Gastroesophageal sphincter (tissue), 4 donors: ENCODE measurements around the gene AKIP1. TPM values are rescaled to one million over a fixed set of nuclear protein-coding genes. Genes with fewer than 3 reads are reported as not detected.
A peak's percentile ranks its signal among the peaks of the same experiment; 100 is the strongest.

ENCODE experiments used
- ATAC-seq: fragments of 150-250 bp; one replicate; pipeline ENCODE4 v1.9.1; 2016; ENCODE audit warnings: mild to moderate bottlenecking, moderate library complexity
- H3K27ac ChIP-seq, 4 donors: fragments of 200-600 bp; sonication (generic) in 3 of 4; 1 replicate in 3 of 4; 2 replicates in 1 of 4; pipeline ENCODE4 v1.5.1; 2016 to 2019
- H3K27me3 ChIP-seq: fragments of 200-600 bp; sonication (generic); one replicate; pipeline ENCODE4 v1.5.1; 2019
- H3K36me3 ChIP-seq, 2 donors: fragments of 200-600 bp; sonication (generic); one replicate each; pipeline ENCODE4 v1.5.1; 2019; ENCODE audit warnings: control low read depth in 1 of 2
- H3K4me1 ChIP-seq, 3 donors: fragments of 200-600 bp; sonication (generic); 1 replicate in 2 of 3; 2 replicates in 1 of 3; pipeline ENCODE4 v1.5.1; 2016 to 2019; ENCODE audit warnings: control low read depth in 2 of 3
- H3K4me3 ChIP-seq, 2 donors: fragments of 200-600 bp; sonication (generic); one replicate each; pipeline ENCODE4 v1.5.1; 2019; ENCODE audit warnings: mild to moderate bottlenecking in 1 of 2, moderate library complexity in 1 of 2
- H3K9me3 ChIP-seq, 3 donors: fragments of 200-600 bp; sonication (generic); one replicate each; pipeline ENCODE4 v1.5.1; 2017 to 2019; ENCODE audit warnings: control low read depth in 2 of 3
- EP300 ChIP-seq: sonication (generic); formaldehyde crosslinking; IDR thresholded peaks from one replicate; pipeline ENCODE4 v1.6.1; 2017; ENCODE audit warnings: antibody characterized with exemption, mild to moderate bottlenecking
- POLR2A ChIP-seq, 2 donors: fragments of 450-650 bp; IDR thresholded peaks; one replicate each; pipeline ENCODE4 v1.6.1; 2017; ENCODE audit warnings: antibody characterized with exemption in 2 of 2, mild to moderate bottlenecking in 2 of 2, moderate library complexity in 1 of 2
- POLR2AphosphoS5 ChIP-seq: sonication (generic); formaldehyde crosslinking; IDR thresholded peaks from one replicate; pipeline ENCODE4 v1.6.1; 2017; ENCODE audit warnings: antibody characterized with exemption
- WGBS, 2 donors: methylation state at CpG; one replicate each; pipeline ENCODE4 v1.1.5; 2018; ENCODE audit warnings: low coverage in 1 of 2; 5-methylcytosine and 5-hydroxymethylcytosine counted together
- total RNA-seq, 4 donors: library from RNA; depleted of rRNA; stranded (reverse); fragments of >200 nt; gene quantifications; one replicate each; pipeline ENCODE4 v1.1.0, GENCODE V29; 2016
- TF ChIP-seq, protein P1 (sequence below), 4 experiments: fragments of 200-600 bp in 2 of 4; fragments of 450-650 bp in 2 of 4; sonication (generic) in 1 of 4; IDR thresholded peaks; one replicate each; pipeline ENCODE4 v1.5.1; 2017 to 2019; ENCODE audit warnings: antibody characterized with exemption in 4 of 4, mild to moderate bottlenecking in 2 of 4, moderate library complexity in 2 of 4

AKIP1 gene, protein sequence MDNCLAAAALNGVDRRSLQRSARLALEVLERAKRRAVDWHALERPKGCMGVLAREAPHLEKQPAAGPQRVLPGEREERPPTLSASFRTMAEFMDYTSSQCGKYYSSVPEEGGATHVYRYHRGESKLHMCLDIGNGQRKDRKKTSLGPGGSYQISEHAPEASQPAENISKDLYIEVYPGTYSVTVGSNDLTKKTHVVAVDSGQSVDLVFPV
- 10 to 100 TPM; 31.5 to 63.9 (median 44.7) TPM for total RNA-seq

DNA sequence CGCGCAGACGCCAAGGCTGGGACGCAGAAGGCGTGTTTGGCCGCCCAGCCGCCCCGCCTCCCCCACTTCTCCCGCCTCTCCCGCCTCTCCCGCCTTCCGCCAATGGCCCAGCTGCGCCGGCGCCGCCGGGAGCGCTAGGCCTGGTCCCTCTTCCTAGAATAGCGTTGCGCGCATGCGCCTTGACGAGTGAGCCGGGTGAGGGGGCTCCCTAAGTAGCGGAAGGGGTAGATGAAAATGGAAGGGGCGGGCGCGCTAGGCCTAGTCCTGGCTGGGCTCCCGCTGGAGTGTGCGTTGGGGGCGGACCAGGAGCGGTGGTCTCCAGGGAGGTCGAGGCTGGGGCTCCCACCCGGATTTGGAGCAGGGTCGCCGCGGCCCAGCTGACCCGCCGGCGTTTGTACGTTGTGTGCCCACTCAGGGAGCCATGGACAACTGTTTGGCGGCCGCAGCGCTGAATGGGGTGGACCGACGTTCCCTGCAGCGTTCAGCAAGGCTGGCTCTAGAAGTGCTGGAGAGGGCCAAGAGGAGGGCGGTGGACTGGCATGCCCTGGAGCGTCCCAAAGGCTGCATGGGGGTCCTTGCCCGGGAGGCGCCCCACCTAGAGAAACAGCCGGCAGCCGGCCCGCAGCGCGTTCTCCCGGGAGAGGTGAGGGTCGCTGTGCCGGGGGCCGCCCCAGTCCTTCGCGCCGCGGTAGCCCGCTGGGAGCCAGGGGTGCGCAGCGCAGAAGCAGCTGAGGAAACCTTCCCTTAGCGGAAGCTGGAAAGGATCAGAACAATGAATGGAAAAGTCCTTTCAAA, at the start of gene AKIP1:
Gene AKIP1, plus strand, starts transcription at position 161 of the 795 bp plus-strand sequence. Its CDS starts 261 bp downstream, at position 422.
- Histone ChIP-seq H3K27me3 (no peaks in the 10 kb centered on the region), H3K36me3 (peaks cover 0 to 4% of the 10 kb centered on the region in 2 donors), H3K27ac (peak within 1 kb of the TSS; percentile 91 to 99 (median 96)), H3K4me1 (peaks cover 0 to 46% (median 18%) of the 10 kb centered on the region in 3 donors), H3K9me3 (no peaks in the 10 kb centered on the region), H3K4me3 (peak within 1 kb of the TSS; percentile 93 to 95)
- peak; percentile 43 to 54 for TF ChIP-seq POLR2A (IDR thresholded peaks at IDR 0.05)
- TF ChIP-seq POLR2AphosphoS5: peak; percentile 68
- TF ChIP-seq EP300: no peak
- peak; percentile 94 for ATAC-seq
- WGBS, 2 donors: no CpG with 5 or more reads among the region's 68 CpGs

- 36 to 56% methylated on average over 1 of the region's 1 CpG for WGBS, 2 donors
- H3K36me3 ChIP-seq: no peaks in the 10 kb centered on the region
- no peak overlapping the region for H3K27ac ChIP-seq
These were observed 47.2 kb upstream of the AKIP1 start for GRCh38 chr11:8863838-8864237.

DNA sequence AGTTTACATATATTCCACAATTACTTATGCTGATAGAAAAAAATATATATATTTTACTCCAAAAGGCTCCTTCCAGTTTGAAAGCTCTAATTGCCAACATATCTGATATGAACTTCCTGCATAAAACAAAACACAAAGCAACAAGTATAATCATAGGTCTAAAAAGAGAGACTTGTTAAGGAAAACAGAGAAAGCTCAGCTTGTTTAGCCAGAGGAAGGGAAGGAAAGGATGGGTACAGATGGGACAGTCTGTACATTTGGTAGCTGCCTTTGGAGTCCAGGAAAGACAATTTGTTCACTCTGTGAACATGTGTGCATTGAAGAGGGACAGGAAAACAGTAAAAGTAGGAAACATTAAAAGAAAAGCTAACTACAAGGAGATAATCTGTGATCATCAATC, 45.7 kb upstream of the AKIP1 start:
- no peaks in the 10 kb centered on the region for H3K27me3 ChIP-seq
- H3K4me1 ChIP-seq: peaks cover 0 to 43% (median 4%) of the 10 kb centered on the region in 3 donors
- ATAC-seq: no peak
- no peaks in the 10 kb centered on the region for H3K36me3 ChIP-seq
- no peak overlapping the region for H3K4me3 ChIP-seq
- TF ChIP-seq, protein P1, sequence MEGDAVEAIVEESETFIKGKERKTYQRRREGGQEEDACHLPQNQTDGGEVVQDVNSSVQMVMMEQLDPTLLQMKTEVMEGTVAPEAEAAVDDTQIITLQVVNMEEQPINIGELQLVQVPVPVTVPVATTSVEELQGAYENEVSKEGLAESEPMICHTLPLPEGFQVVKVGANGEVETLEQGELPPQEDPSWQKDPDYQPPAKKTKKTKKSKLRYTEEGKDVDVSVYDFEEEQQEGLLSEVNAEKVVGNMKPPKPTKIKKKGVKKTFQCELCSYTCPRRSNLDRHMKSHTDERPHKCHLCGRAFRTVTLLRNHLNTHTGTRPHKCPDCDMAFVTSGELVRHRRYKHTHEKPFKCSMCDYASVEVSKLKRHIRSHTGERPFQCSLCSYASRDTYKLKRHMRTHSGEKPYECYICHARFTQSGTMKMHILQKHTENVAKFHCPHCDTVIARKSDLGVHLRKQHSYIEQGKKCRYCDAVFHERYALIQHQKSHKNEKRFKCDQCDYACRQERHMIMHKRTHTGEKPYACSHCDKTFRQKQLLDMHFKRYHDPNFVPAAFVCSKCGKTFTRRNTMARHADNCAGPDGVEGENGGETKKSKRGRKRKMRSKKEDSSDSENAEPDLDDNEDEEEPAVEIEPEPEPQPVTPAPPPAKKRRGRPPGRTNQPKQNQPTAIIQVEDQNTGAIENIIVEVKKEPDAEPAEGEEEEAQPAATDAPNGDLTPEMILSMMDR (IDR thresholded peaks at IDR 0.05): no peak
- no peak for TF ChIP-seq POLR2A (IDR thresholded peaks at IDR 0.05)
- TF ChIP-seq EP300: no peak
- TF ChIP-seq POLR2AphosphoS5: no peak
- peak overlapping the region in 1 of 4 donors; percentile 15 for H3K27ac ChIP-seq
- H3K9me3 ChIP-seq: no peaks in the 10 kb centered on the region

More at GRCh38 chr11:8863838-8864237, 47.2 kb upstream of the AKIP1 start:
- no peaks in the 10 kb centered on the region for H3K9me3 ChIP-seq
- TF ChIP-seq, protein P1 (IDR thresholded peaks at IDR 0.05): no peak
- no peak for TF ChIP-seq POLR2AphosphoS5
- no peak for TF ChIP-seq EP300
- TF ChIP-seq POLR2A (IDR thresholded peaks at IDR 0.05): no peak
- no peaks in the 10 kb centered on the region for H3K27me3 ChIP-seq
- no peak overlapping the region for H3K4me3 ChIP-seq
- peaks cover 0 to 35% (median 4%) of the 10 kb centered on the region in 3 donors for H3K4me1 ChIP-seq
- no peak for ATAC-seq

DNA sequence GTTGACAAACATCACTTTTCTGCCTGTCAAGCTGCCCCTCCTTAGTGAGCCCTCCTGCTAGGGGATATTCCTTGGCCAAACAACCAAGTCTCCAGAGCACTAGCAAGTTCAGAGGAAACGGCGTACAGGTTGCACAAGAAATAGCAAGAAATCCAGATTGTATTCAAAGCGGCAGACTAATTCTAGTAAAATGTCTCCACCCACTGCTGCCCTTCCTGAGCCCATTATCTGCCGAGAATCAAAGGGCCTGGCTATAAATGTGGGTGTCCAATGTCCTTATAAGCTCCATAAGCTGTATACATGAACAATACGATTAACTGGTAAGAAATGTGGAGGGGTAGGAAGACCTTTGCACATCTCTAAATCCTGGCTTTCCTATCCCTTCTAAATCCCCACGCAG, 44.0 kb upstream of the AKIP1 start:
- Histone ChIP-seq H3K4me1 (peaks cover 0 to 51% (median 5%) of the 10 kb centered on the region in 3 donors), H3K9me3 (no peaks in the 10 kb centered on the region), H3K4me3 (no peak overlapping the region), H3K36me3 (no peaks in the 10 kb centered on the region), H3K27me3 (no peaks in the 10 kb centered on the region), H3K27ac (peak overlapping the region in 3 of 4 donors; percentile 15 to 29 (median 19))
- ATAC-seq: no peak
- TF ChIP-seq EP300 (no peak), POLR2AphosphoS5 (no peak), POLR2A (IDR thresholded peaks at IDR 0.05) (no peak)
- TF ChIP-seq, protein P1 (IDR thresholded peaks at IDR 0.05): no peak
- 44 to 63% methylated on average over 5 to 6 of the region's 6 CpGs for WGBS, 2 donors

DNA sequence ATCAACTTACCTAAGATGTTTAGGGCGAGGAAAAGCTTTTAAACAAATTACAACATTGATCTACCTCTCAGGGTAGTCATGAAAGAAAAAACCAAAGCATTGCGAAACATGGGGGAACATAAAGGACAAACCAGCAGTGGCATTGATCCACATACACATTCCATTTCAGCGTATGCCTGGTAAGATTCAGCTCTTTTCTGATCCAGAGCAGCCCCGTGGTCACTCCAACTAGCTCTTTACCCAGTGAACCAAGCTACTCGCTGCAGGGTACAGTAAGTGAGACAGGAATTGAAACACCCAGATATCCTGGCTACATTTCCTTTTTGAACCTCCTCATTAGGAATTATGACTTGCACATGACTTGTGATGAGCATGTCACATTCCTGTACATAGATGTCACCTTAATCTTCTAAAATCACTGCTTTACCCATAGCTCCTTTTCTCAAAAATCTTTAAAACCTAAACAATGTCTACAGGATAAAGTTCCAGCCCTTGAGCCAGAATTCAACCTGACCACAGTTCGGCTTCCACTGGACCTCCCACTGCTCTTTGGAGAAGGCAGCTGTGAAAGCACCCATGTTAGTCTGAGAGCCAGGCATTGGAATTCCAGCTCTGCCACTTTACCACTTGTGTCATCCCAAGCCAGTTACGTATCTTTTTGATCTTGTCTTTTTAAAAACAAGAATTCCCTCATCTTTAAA, 42.9 kb upstream of the AKIP1 start:
- no peaks in the 10 kb centered on the region for H3K36me3 ChIP-seq
- no peaks in the 10 kb centered on the region for H3K9me3 ChIP-seq
- H3K4me1 ChIP-seq: peaks cover 0 to 61% (median 7%) of the 10 kb centered on the region in 3 donors
- peak overlapping the region in 3 of 4 donors; percentile 25 to 33 (median 28) for H3K27ac ChIP-seq
- no peaks in the 10 kb centered on the region for H3K27me3 ChIP-seq
- no peak for ATAC-seq
- TF ChIP-seq POLR2AphosphoS5: no peak
- TF ChIP-seq POLR2A (IDR thresholded peaks at IDR 0.05): no peak
- no peak for TF ChIP-seq EP300
- TF ChIP-seq, protein P1 (IDR thresholded peaks at IDR 0.05): no peak
- no peak overlapping the region for H3K4me3 ChIP-seq
- 65 to 71% methylated on average over 7 of the region's 7 CpGs for WGBS, 2 donors
